Middle frontal gyrus (tissue), 1 donor: Measurements from ENCODE around the gene ACSM4.
"Not testable (repeated sequence)": the region's sequence is repeated elsewhere in the genome, so short reads cannot be mapped to it uniquely, and the experiment has no call there.

Source experiments
- DNase-seq: peaks from one replicate; pipeline ENCODE4 v3.0.0-alpha.2; 2015; ENCODE audit warnings: low spot score; ENCODE audit errors: extremely low spot score

The ACSM4 gene

DNA sequence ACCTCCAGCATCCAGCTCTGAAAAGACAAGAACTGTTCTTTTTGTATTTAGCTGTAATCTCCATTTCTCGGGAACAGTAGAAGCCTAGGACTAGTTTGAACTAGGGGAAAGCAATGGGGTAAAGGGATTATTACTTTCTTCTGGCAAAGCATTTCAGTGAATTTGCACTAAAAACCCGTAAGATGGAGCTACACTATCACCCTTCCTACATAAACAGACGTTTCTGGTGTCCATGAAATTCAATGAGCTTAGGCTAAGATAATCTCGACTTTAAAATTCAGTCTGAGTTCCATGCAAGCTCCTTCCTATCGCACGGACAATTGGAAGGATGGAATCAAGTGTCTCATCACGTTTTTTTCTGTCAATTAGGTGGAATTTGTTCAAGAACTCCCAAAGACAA is 24.0 kb downstream of the ACSM4 start:
- DNase-seq: no peak

DNA sequence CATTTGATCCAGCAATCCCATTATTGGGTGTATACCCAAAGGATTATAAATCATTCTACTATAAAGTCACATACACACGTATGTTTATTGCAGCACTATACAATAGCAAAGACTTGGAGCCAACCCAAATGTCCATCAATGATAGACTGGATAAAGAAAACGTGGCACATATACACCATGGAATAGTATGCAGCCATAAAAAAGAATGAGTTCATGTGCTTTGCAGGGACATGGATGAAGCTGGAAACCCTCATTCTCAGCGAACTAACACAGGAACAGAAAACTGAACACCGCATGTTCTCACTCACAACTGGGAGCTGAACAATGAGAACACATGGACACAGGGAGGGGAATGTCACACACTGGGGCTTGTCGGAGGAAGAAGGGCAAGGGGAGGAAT is 33.9 kb downstream of the ACSM4 start:
- DNase-seq: not testable (repeated sequence)

- DNase-seq: no peak
Observed at GRCh38 chr12:7339675-7340074, 35.8 kb downstream of the ACSM4 start.

GRCh38 chr12:7344833-7345606 is 41.1 kb downstream of the ACSM4 start:
- no peak for DNase-seq

DNA sequence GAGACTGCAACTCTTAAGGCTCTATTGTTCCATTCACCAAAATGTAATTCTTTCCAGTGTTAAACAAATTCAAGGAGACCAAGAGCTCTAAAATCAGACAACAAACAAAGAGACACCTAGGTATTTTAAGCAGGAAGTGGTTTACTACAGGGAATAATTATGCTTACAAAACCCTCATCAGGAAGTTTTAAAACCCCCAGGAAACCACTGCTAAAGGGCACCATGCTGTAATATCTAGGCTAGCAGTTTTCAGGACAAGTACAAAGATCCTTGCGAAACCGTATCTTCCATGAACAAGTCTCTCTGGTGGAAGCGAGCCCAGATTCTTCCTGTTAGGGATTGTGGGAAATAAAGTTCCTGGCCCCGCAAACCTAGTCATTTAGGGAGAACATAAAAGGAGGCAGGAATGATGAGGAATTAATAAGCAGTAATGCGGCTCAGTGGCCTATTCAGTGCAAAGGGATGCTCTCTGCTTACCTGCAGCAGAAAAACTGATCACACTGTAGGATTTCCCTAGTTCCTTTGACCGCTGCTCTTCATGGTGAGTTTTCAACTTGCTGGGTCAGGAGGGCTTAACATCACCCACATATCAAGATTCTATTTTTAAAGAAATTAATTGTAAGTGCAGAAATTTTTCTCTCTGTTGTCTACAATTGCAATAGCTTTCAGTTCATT is 42.8 kb downstream of the ACSM4 start:
- DNase-seq: no peak

DNA sequence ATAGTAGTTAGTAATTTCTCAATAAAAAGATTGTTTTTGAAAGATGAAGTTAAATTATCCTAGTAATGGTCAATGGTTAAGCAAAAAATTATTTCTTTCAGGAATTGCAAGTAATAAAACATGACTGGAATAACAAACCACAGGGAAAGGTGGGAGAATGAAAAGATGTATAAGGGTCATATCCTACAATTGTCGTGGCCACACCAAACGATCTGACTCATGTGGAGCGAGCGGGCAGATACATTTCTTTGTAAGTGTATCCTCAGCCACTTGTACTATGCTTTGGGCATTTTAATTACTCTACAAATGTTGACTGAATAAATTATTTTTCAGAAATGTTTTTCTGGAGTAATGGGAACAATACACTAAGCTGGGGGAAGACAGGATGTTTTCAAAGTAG is 45.5 kb downstream of the ACSM4 start:
- DNase-seq: no peak

DNA sequence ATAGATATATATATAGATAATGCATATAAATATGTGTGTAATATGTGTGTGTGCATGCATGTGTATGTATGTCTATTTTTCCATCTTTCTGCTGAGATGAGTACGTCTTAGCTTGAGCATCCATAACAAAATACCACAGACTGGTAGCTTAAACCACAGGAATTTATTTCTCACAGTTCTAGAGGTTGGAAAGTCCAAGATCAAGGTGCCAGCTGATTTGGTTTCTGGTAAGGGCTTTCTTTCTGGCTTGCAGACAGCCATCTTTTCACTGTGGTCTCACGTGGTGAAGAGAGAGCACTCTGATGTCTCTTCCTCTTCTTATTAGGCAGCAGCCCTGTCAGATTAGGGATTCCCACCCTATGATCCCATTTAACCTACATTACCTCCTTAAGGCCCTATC is 47.3 kb downstream of the ACSM4 start:
- DNase-seq: no peak

DNA sequence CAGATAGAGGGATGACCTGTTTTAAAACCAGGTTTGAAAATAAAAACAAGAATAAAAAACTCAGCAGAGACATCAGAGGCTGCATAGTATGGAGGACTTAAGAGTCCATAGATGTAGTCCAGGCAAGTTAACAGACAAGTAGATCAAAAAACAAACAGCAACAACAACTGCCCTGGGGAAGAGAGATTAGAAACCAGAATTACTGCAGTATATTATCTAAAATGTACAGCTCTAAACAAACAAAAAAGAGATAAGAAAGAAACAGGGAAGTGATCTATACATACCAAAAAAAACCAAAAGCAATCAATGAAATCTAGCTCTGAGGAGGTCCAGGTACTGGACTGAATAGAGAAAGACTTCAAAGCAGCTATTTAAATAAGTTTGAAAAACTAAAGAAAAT is 48.8 kb downstream of the ACSM4 start:
- DNase-seq: no peak

- no peak for DNase-seq
Observed at GRCh38 chr12:7354529-7354928, 50.7 kb downstream of the ACSM4 start.

DNA sequence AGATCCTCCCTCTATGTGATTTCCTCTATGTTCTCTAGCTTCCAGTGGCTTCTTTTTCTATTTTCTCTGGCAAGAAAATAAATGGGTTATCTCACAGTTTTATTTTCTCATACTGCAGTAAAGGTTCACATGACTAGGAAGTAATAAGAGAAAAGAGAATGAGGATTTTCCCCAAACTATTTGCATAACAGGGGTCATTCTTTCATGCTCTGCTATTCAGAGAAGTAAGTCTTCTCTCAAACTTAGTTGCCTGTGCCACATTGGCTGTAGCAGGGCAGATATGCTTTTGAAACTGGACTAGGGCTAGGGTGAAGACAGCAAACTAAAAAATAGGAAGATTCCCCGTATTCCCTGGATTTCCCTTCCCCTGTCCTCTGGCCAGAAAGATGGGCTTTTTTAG is 57.4 kb downstream of the ACSM4 start:
- DNase-seq: no peak

GRCh38 chr12:7362734-7363133 is 58.9 kb downstream of the ACSM4 start:
- DNase-seq: no peak

DNA sequence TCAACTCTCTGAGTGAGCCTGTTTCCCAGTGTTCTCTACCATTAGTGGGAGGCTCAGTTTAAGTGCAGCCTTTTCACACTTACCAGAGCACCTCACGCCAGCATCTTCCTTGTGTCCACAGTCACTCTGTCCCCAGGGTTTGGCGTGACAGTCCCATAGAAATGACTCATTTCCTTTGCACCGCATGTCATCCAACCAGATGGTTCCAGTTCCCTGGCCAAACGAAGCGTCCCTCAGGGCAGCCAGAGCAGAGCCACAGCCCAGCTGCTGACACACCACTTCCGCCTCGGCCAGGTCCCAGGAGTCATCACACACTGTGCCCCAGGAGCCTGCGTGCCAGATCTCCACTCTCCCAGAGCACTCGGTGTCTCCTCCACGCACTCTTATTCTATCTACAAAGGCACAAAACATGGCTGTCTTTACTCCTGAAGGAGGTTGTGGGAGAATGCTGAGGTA is 65.4 kb downstream of the ACSM4 start:
- DNase-seq: no peak

GRCh38 chr12:7373226-7373625 is 69.4 kb downstream of the ACSM4 start:
- peak; percentile 44 for DNase-seq

DNA sequence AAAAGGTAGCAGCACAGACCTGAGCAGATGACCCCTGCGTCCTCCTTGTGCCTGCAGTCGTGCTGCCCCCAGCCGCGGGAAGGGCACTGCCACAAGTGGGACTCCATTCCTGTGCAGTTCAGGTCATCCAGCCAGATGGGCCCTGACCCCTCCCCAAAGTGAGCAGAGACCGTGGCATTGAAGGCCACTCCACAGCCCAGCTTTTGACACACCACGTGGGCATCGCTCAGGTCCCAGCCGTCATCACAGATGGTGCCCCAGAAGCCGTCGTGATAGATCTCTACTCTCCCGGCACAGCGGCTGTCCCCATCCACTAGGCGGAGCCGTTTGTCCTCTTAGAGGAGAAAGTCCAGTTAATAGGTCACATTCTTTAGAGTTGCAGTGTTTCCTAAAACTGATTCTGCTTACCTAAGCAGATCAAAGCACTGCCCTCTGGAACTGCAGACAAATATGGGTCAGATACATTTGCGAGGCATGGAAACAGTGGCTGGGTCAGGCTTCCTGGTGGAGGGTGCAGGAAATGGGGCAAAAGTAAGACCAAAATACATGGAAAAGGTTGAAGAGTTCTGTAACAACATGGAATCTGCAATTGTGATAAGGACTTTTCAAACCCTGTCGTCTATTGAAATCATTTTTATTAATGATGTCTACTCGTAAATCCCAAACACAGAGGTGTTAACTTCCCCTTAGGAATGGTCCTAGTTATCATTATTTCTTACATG is 70.7 kb downstream of the ACSM4 start:
- DNase-seq: no peak

GRCh38 chr12:7375145-7375543 is 71.3 kb downstream of the ACSM4 start:
- no peak for DNase-seq

DNA sequence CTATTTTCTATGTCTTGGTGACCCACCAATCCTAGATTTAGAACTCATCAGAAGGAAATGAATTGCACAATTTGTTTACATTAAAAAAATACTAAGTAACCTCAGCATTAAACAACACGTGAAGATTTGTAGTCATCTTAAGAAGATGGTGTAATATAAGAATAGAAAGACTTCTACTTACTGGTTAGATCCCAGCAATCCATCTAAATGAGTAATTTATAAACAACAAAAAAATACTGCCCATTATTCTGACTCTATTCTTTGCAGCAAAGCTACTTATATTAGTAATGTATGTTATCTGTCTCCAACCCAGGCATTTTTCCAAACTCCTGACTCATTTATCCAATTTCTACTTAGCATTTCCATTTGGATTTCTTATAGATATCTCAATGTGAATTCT is 72.3 kb downstream of the ACSM4 start:
- no peak for DNase-seq
